AG04449 (cell line): ENCODE measurements around the gene NEURL4.

ENCODE experiments used
- CTCF ChIA-PET: fragments of 350-600 bp; formaldehyde crosslinking; extraction: SDS; loops from one replicate; lab custom pipeline; 2021; ENCODE audit warnings: antibody characterized with exemption; lab: Yijun Ruan, JAX
- POLR2A ChIA-PET: fragments of 400-600, 350-600 bp; formaldehyde crosslinking; extraction: SDS; loops from one replicate; lab custom pipeline; 2020; ENCODE audit warnings: antibody characterized with exemption, inconsistent platforms; lab: Yijun Ruan, JAX
- DNase-seq: peaks from one replicate; pipeline ENCODE4 v3.0.0-alpha.2; 2010; ENCODE audit warnings: low read depth, low spot score
- H3K4me3 ChIP-seq: 2 replicates; pipeline ENCODE4 v1.5.1; 2011; ENCODE audit warnings: low read depth, mild to moderate bottlenecking, control low read depth, low read length
- TF ChIP-seq, protein P1 (sequence below): IDR thresholded peaks from one replicate; pipeline ENCODE4 v1.5.1; 2011; ENCODE audit warnings: mild to moderate bottlenecking, moderate library complexity, low read length, control low read depth, inconsistent platforms; ENCODE audit not compliant: insufficient read depth; ENCODE audit errors: missing control alignments

Gene NEURL4

DNA sequence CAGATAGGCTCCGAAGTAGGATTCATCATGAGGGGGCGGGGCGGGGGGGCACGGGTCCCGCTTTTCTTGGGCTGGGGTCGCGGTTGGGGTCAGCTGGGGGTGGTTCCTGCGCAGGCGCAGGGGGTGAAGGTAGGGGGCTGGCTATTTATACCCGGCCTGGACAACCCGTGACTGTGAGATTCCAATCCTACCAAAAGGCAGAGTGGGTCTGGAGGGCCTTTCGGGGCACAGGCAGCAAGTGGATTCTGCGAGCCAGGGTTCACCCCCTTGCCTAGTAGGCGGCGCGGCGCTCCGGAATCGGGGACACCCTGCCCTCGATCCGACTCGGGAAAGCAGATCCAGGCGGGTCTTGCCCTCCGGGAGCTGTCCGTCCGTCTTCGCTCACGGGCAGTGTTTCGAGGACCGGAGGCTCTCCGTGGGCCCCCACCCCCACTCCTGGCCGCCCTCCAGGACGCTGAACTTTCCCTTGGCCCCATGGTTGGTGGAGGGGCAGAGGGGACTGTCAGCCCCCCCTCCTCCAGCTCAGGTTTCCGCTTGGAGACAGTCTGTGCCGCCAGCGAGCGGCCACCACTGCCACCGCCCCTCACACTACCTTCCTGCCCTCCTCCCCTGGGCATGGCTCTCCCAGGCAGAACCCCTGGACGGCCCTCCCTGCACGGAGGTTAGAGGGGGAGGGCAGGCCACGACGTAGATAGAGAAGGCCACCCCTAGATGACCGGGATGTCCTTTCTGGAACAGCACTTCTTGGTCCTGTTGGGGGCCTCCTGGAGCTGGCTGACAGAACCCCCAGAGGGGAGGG lies 47.0 kb downstream of the NEURL4 start:
- TF ChIP-seq, protein P1, sequence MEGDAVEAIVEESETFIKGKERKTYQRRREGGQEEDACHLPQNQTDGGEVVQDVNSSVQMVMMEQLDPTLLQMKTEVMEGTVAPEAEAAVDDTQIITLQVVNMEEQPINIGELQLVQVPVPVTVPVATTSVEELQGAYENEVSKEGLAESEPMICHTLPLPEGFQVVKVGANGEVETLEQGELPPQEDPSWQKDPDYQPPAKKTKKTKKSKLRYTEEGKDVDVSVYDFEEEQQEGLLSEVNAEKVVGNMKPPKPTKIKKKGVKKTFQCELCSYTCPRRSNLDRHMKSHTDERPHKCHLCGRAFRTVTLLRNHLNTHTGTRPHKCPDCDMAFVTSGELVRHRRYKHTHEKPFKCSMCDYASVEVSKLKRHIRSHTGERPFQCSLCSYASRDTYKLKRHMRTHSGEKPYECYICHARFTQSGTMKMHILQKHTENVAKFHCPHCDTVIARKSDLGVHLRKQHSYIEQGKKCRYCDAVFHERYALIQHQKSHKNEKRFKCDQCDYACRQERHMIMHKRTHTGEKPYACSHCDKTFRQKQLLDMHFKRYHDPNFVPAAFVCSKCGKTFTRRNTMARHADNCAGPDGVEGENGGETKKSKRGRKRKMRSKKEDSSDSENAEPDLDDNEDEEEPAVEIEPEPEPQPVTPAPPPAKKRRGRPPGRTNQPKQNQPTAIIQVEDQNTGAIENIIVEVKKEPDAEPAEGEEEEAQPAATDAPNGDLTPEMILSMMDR, result no peak
- ChIA-PET POLR2A (interaction anchor here (0.7 to 1.4 kb wide), 2 partner anchors 16 to 22 kb away, joined by 3 to 4 read pairs; no protein-coding TSS in a partner anchor), CTCF (interaction anchor here (0.8 to 13.4 kb wide), 10 partner anchors 9 to 405 kb away, joined by 3 to 255 read pairs (median 15); partner anchors contain the start of genes TP53 and WRAP53)
- peak overlapping the region; percentile 52 for H3K4me3 ChIP-seq
- no peak for DNase-seq

DNA sequence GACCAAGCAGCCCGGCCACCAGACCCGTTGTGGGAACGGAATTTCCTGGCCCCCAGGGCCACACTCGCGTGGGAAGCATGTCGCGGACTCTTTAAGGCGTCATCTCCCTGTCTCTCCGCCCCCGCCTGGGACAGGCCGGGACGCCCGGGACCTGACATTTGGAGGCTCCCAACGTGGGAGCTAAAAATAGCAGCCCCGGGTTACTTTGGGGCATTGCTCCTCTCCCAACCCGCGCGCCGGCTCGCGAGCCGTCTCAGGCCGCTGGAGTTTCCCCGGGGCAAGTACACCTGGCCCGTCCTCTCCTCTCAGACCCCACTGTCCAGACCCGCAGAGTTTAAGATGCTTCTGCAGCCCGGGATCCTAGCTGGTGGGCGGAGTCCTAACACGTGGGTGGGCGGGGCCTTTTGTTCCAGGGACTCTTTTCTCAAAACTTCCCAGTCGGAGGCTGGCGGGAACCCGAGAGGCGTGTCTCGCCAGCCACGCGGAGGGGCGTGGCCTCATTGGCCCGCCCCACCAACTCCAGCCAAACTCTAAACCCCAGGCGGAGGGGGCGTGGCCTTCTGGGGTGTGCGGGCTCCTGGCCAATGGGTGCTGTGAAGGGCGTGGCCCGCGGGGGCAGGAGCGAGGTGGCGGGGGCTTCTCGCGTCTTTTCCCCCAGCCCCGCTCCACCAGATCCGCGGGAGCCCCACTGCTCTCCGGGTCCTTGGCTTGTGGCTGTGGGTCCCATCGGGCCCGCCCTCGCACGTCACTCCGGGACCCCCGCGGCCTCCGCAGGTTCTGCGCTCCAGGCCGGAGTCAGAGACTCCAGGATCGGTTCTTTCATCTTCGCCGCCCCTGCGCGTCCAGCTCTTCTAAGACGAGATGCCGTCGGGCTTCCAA lies 47.8 kb downstream of the NEURL4 start, which contains the start of gene SLC2A4:
TSS of gene SLC2A4 (plus strand) at position 645 of the 879 bp plus-strand sequence. CDS start at position 862, 217 bp downstream.
- CTCF ChIA-PET, result interaction anchor here (0.6 to 13.4 kb wide), 12 partner anchors 10 to 308 kb away, joined by 3 to 255 read pairs (median 7); partner anchors contain the start of gene NEURL4
- POLR2A ChIA-PET, result interaction anchor here (0.6 to 1.4 kb wide), 3 partner anchors 22 to 70 kb away, joined by 3 to 4 read pairs (median 3); no protein-coding TSS in a partner anchor

DNA sequence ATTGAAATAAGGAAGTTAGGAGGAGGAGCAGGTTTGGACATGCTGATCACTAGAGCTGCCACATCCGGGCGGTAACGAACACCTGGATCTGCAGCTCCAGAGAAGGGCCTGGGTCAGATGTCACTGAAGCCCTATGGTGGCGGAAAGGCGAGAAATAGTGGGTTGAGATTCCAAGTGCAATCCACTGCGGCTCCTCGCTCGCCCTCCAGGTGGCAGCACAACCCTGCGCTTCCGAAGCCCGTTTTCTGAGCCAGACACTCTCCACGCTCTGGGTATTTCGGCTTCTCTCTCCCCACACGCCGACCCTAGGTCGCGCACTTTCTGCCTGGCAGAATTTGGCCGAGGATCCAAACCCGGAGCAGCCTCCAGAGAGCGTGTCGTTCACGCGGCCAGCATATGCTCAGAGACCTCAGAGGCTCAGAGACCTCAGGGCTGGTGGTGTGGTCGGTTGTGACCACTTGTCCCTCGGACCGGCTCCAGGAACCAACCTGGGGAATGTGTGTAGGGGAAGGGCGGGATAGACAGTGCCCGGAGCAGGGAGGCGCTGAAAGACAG lies 48.5 kb downstream of the NEURL4 start:
- DNase-seq, result no peak
- ChIA-PET CTCF (interaction anchor here (0.6 to 13.4 kb wide), 15 partner anchors 11 to 327 kb away, joined by 3 to 255 read pairs (median 4); partner anchors contain the start of genes CTDNEP1, MPDU1, NEURL4 and TNFSF12), POLR2A (interaction anchor here (1.0 to 1.4 kb wide), 2 partner anchors 21 to 65 kb away, joined by 3 to 4 read pairs; no protein-coding TSS in a partner anchor)
- TF ChIP-seq, protein P1, result peak; percentile 96
- H3K4me3 ChIP-seq, result peak overlapping the region; percentile 52

More for the DNA sequence above, 47.8 kb downstream of the NEURL4 start, which contains the start of gene SLC2A4:
- no peak for DNase-seq
- TF ChIP-seq, protein P1, result no peak
- H3K4me3 ChIP-seq, result peak within 1 kb of the TSS; percentile 52

DNA sequence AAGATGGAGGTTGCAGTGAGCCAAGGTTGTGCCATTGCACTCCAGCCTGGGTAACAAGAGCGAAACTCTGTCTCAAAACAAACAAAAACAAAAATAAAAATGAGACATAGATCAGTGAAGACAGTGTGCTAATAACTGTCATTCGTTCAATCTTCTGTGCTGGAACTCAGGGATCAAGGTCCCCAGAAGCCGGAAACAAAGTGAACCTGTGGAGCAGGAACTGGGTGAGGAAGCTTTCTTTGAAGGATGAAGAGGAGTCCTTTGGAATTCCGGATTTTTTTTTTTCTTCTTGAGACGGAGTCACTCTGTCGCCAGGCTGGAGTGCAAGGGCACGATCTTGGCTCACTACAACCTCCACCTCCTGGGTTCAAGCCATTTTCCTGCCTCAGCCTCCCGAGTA lies 49.7 kb downstream of the NEURL4 start:
- no peak overlapping the region for H3K4me3 ChIP-seq
- TF ChIP-seq, protein P1, result no peak
- ChIA-PET CTCF (interaction anchor here (0.9 to 13.4 kb wide), 8 partner anchors 12 to 281 kb away, joined by 3 to 255 read pairs (median 26); partner anchors contain the start of genes NEURL4 and PHF23), POLR2A (interaction anchor here (0.7 kb wide), 1 partner anchor 73 kb away, joined by 3 read pairs; no protein-coding TSS in a partner anchor)
- DNase-seq, result no peak

DNA sequence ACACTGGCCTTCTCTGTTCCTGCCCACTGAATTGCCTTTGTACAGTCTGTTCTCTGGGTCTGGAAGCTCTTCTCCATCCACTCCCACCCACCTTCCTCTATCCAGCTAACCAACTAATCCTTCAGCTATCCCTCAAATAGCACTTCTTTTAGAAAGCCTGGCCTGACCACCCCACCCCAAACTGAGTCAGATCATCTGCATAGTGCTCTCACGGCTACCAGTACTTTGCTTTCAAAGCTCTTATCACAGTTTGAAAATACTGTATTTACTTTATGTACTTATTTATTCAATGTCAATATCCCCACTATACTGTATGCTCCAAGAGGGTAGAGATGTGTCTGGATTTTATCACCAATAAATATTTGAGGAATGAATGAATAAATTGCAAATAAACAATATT lies 62.4 kb downstream of the NEURL4 start:
- POLR2A ChIA-PET, result interaction anchor here (0.6 to 0.7 kb wide), 2 partner anchors 16 to 89 kb away, joined by 3 to 4 read pairs; no protein-coding TSS in a partner anchor

More for the DNA sequence above, 62.4 kb downstream of the NEURL4 start:
- DNase-seq, result no peak
- CTCF ChIA-PET, result interaction anchor here (1.0 to 5.3 kb wide), 3 partner anchors 14 to 30 kb away, joined by 4 to 29 read pairs (median 11); partner anchors contain the start of gene SLC2A4
- TF ChIP-seq, protein P1, result no peak
- no peak overlapping the region for H3K4me3 ChIP-seq
